Gastroesophageal sphincter (tissue), 3 donors: Measurements from ENCODE around the gene NTRK3.

Source experiments
- CTCF ChIP-seq, 4 experiments: fragments of 200-600 bp in 2 of 4; fragments of 450-650 bp in 2 of 4; sonication (generic) in 1 of 4; IDR thresholded peaks; one replicate each; pipeline ENCODE4 v1.5.1; 2017 to 2019; ENCODE audit warnings: antibody characterized with exemption in 4 of 4, mild to moderate bottlenecking in 2 of 4, moderate library complexity in 2 of 4
- POLR2A ChIP-seq, 2 donors: fragments of 450-650 bp; IDR thresholded peaks; one replicate each; pipeline ENCODE4 v1.6.1; 2017; ENCODE audit warnings: antibody characterized with exemption in 2 of 2, mild to moderate bottlenecking in 2 of 2, moderate library complexity in 1 of 2
- POLR2AphosphoS5 ChIP-seq: sonication (generic); formaldehyde crosslinking; IDR thresholded peaks from one replicate; pipeline ENCODE4 v1.6.1; 2017; ENCODE audit warnings: antibody characterized with exemption

GRCh38 chr15:88256279-88257230 is at the start of gene NTRK3:
- TF ChIP-seq CTCF (IDR thresholded peaks at IDR 0.05) (no peak), POLR2A (IDR thresholded peaks at IDR 0.05) (no peak), POLR2AphosphoS5 (no peak)
